SK-N-SH treated with all-trans-retinoic acid at 6 μM for 48 hours (cell line): Measurements from ENCODE around the gene PKN2.

Source experiments
- ATAC-seq: fragments of 200-7000 bp; cut with Tn5 transposase; 3 replicates; pipeline ENCODE4 v1.9.1; 2020; ENCODE audit warnings: mild to moderate bottlenecking, moderate library complexity
- ARNTL ChIP-seq: fragments of 450-650 bp; formaldehyde crosslinking; IDR thresholded peaks from 2 replicates; pipeline ENCODE4 v1.5.0; 2020; ENCODE audit warnings: low read depth, mild to moderate bottlenecking, moderate library complexity, borderline replicate concordance
- BACH2 ChIP-seq: fragments of 250-450 bp; sonication (Bioruptor Pico); IDR thresholded peaks from 2 replicates; pipeline ENCODE4 v1.9.0; 2021; ENCODE audit warnings: mild to moderate bottlenecking, borderline replicate concordance
- CSDC2 ChIP-seq: fragments of 250-450 bp; sonication (Bioruptor Pico); IDR thresholded peaks from 2 replicates; pipeline ENCODE4 v1.5.0; 2020; ENCODE audit warnings: mild to moderate bottlenecking, moderate library complexity
- CSRNP3 ChIP-seq: fragments of 250-450 bp; sonication (Bioruptor Pico); IDR thresholded peaks from 2 replicates; pipeline ENCODE4 v1.5.1; 2021; ENCODE audit warnings: mild to moderate bottlenecking, moderate library complexity
- ESRRG ChIP-seq: fragments of 250-450 bp; sonication (Bioruptor Pico); IDR thresholded peaks from 2 replicates; pipeline ENCODE4 v1.6.1; 2021; ENCODE audit warnings: mild to moderate bottlenecking
- GLIS3 ChIP-seq: fragments of 250-450 bp; sonication (Bioruptor Pico); IDR thresholded peaks from 2 replicates; pipeline ENCODE4 v1.5.0; 2020; ENCODE audit warnings: mild to moderate bottlenecking, moderate library complexity
- ISL1 ChIP-seq: fragments of 250-450 bp; sonication (Bioruptor Pico); IDR thresholded peaks from 2 replicates; pipeline ENCODE4 v2.1.2; 2022; ENCODE audit warnings: mild to moderate bottlenecking, moderate library complexity
- PPARA ChIP-seq: fragments of 250-450 bp; sonication (Bioruptor Pico); IDR thresholded peaks from 2 replicates; pipeline ENCODE4 v1.5.0; 2020; ENCODE audit warnings: mild to moderate bottlenecking, borderline replicate concordance
- RARB ChIP-seq: fragments of 250-450 bp; sonication (Bioruptor Pico); IDR thresholded peaks from 2 replicates; pipeline ENCODE4 v1.8.0; 2021; ENCODE audit warnings: mild to moderate bottlenecking, moderate library complexity
- SNAI2 ChIP-seq: fragments of 250-450 bp; sonication (Bioruptor Pico); IDR thresholded peaks from 2 replicates; pipeline ENCODE4 v1.5.0; 2020; ENCODE audit warnings: mild to moderate bottlenecking, moderate library complexity
- TCF4 ChIP-seq: fragments of 250-450 bp; sonication (Bioruptor Pico); IDR thresholded peaks from 2 replicates; pipeline ENCODE4 v1.8.0; 2021; ENCODE audit warnings: mild to moderate bottlenecking, moderate library complexity, borderline replicate concordance
- TOX ChIP-seq: fragments of 250-450 bp; sonication (Bioruptor Pico); IDR thresholded peaks from 2 replicates; pipeline ENCODE4 v1.8.0; 2021; ENCODE audit warnings: mild to moderate bottlenecking, moderate library complexity, borderline replicate concordance
- TSHZ2 ChIP-seq: fragments of 250-450 bp; sonication (Bioruptor Pico); IDR thresholded peaks from 2 replicates; pipeline ENCODE4 v1.5.0; 2020; ENCODE audit warnings: mild to moderate bottlenecking, moderate library complexity
- ZC3H10 ChIP-seq: fragments of 250-450 bp; sonication (Bioruptor Pico); IDR thresholded peaks from 2 replicates; pipeline ENCODE4 v1.5.1; 2021; ENCODE audit warnings: mild to moderate bottlenecking, moderate library complexity
- ZFP3 ChIP-seq: fragments of 250-450 bp; sonication (Bioruptor Pico); IDR thresholded peaks from 2 replicates; pipeline ENCODE4 v1.5.0; 2020; ENCODE audit warnings: mild to moderate bottlenecking, moderate library complexity
- ZFP30 ChIP-seq: fragments of 450-650 bp; formaldehyde crosslinking; IDR thresholded peaks from 2 replicates; pipeline ENCODE4 v1.5.0; 2022; ENCODE audit warnings: mild to moderate bottlenecking, moderate library complexity
- ZNF565 ChIP-seq: fragments of 450-650 bp; formaldehyde crosslinking; conservative IDR thresholded peaks from 2 replicates; pipeline ENCODE4 v1.5.0; 2020; ENCODE audit warnings: low read depth, mild to moderate bottlenecking, moderate library complexity
- ZNF70 ChIP-seq: fragments of 450-650 bp; formaldehyde crosslinking; IDR thresholded peaks from 2 replicates; pipeline ENCODE4 v1.5.0; 2020; ENCODE audit warnings: mild to moderate bottlenecking, moderate library complexity
- ZNF8 ChIP-seq: fragments of 450-650 bp; formaldehyde crosslinking; IDR thresholded peaks from 2 replicates; pipeline ENCODE4 v1.5.0; 2020; ENCODE audit warnings: mild to moderate bottlenecking, moderate library complexity
- TF ChIP-seq, protein P1 (sequence below): fragments of 250-450 bp; sonication (Bioruptor Pico); IDR thresholded peaks from 2 replicates; pipeline ENCODE4 v1.5.1; 2020; ENCODE audit warnings: low read depth, mild to moderate bottlenecking, moderate library complexity

The PKN2 gene

GRCh38 chr1:88736633-88737248 is 52.7 kb downstream of the PKN2 start:
- ATAC-seq: peak; percentile 78
- TF ChIP-seq ZNF8 (CRISPR knock-in tag) (no peak), ZFP3 (no peak), TOX (no peak), ZNF70 (CRISPR knock-in tag) (no peak), ZNF565 (CRISPR knock-in tag) (no peak), TSHZ2 (CRISPR knock-in tag) (no peak), ARNTL (CRISPR knock-in tag) (no peak), GLIS3 (CRISPR knock-in tag) (no peak), ZC3H10 (CRISPR knock-in tag) (no peak), CSRNP3 (CRISPR knock-in tag) (no peak), RARB (CRISPR knock-in tag) (no peak), CSDC2 (no peak), PPARA (no peak), TCF4 (CRISPR knock-in tag) (no peak)
- TF ChIP-seq, all 23 proteins: peak for 0

DNA sequence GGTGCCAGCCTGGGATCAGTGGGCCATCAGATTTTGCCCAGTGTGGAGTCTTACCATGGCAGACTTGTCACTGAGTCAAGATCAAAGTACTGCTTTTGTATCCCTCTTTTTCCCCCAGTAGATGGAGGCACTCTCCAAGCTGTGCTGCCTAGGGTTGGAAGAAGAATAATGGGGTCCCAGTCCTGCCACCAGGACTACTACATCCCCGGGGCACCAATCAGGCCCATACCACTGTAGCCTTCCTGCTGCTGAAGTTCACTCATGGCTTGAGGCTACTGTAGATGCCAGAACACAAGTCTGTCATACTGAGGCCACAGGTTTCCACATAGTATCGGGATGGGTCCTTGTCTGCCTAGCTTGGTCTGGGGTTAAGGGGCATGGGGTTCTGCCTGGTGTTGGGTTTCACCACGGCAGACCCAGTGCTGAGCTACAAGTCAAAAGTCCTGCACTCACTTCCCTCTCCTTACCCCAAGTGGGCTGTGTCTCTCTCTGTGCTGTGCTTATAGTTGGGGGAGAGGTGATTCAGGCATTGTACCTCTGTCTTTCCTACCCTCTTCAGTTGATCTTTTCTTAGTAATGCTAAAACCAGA is 53.4 kb downstream of the PKN2 start:
- no peak for ATAC-seq
- TF ChIP-seq ZFP30 (CRISPR knock-in tag): no peak
- no peak for TF ChIP-seq ZNF70 (CRISPR knock-in tag)
- no peak for TF ChIP-seq GLIS3 (CRISPR knock-in tag)
- TF ChIP-seq PPARA: no peak
- TF ChIP-seq RARB (CRISPR knock-in tag): no peak
- no peak for TF ChIP-seq BACH2 (CRISPR knock-in tag)
- TF ChIP-seq, protein P1, sequence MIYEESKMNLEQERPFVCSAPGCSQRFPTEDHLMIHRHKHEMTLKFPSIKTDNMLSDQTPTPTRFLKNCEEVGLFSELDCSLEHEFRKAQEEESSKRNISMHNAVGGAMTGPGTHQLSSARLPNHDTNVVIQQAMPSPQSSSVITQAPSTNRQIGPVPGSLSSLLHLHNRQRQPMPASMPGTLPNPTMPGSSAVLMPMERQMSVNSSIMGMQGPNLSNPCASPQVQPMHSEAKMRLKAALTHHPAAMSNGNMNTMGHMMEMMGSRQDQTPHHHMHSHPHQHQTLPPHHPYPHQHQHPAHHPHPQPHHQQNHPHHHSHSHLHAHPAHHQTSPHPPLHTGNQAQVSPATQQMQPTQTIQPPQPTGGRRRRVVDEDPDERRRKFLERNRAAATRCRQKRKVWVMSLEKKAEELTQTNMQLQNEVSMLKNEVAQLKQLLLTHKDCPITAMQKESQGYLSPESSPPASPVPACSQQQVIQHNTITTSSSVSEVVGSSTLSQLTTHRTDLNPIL (CRISPR knock-in tag): no peak
- TF ChIP-seq, all 23 proteins: peak for 0

- TF ChIP-seq GLIS3 (CRISPR knock-in tag): no peak
- TF ChIP-seq CSRNP3 (CRISPR knock-in tag): no peak
- TF ChIP-seq ZNF70 (CRISPR knock-in tag): no peak
- TF ChIP-seq TCF4 (CRISPR knock-in tag): no peak
- no peak for TF ChIP-seq ESRRG (CRISPR knock-in tag)
- no peak for TF ChIP-seq ZC3H10 (CRISPR knock-in tag)
- no peak for TF ChIP-seq SNAI2 (CRISPR knock-in tag)
- no peak for TF ChIP-seq TOX
- no peak for ATAC-seq
Observed at GRCh38 chr1:88740784-88741183, 56.7 kb downstream of the PKN2 start.

DNA sequence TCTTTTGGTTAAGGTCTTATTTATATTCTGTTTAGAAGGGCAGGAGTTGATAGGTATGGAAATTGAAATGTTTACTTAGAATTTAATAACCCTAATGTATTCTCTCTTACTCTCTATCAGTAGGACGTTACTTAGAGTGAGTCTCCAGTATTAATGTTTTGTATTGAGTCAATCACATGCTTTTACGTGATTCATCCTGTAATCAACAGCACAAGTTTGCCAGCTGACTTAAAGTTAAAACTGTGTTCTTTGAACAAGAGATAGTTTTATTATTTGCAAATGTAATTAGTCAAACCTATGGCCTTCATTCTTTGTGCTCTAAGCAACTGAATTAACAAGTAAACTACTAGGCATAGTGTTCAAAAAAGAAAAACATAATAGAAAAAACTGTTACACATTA is 57.3 kb downstream of the PKN2 start:
- peak; percentile 50 for ATAC-seq
- TF ChIP-seq TCF4 (CRISPR knock-in tag) (no peak), ISL1 (CRISPR knock-in tag) (peak; percentile 56)
